HepG2 (cell line): ENCODE measurements around the gene NEMF. TPM values are rescaled to one million over a fixed set of nuclear protein-coding genes. Genes with fewer than 3 reads are reported as not detected.

Experiments
- CC2D1A ChIP-seq: sonication (generic); formaldehyde crosslinking; IDR thresholded peaks from 2 replicates; pipeline ENCODE4 v1.8.1; 2023; ENCODE audit warnings: mild to moderate bottlenecking, missing genetic modification reagents
- FLYWCH1 ChIP-seq: sonication (generic); formaldehyde crosslinking; IDR thresholded peaks from 2 replicates; pipeline ENCODE4 v1.8.1; 2023; ENCODE audit warnings: mild to moderate bottlenecking, missing genetic modification reagents
- KDM2A ChIP-seq: sonication (generic); formaldehyde crosslinking; IDR thresholded peaks from 2 replicates; pipeline ENCODE4 v1.4.0; 2020; ENCODE audit warnings: low read depth, missing genetic modification reagents, borderline replicate concordance
- RAD51 ChIP-seq: fragments of 450-650 bp; IDR thresholded peaks from 2 replicates; pipeline ENCODE4 v1.6.1; 2016; ENCODE audit warnings: borderline replicate concordance
- SALL2 ChIP-seq: sonication (generic); formaldehyde crosslinking; IDR thresholded peaks from 2 replicates; pipeline ENCODE4 v1.8.1; 2023; ENCODE audit warnings: mild to moderate bottlenecking, missing genetic modification reagents, inconsistent platforms
- SRSF4 ChIP-seq: fragments of 200-400 bp; formaldehyde crosslinking; IDR thresholded peaks from one replicate; pipeline ENCODE4 v1.6.1; 2018; ENCODE audit warnings: mild to moderate bottlenecking, low read depth, low read length, moderate library complexity; ENCODE audit not compliant: poor library complexity, severe bottlenecking
- THAP9 ChIP-seq: sonication (generic); formaldehyde crosslinking; IDR thresholded peaks from 2 replicates; pipeline ENCODE4; 2020; ENCODE audit warnings: missing genetic modification reagents, mild to moderate bottlenecking, borderline replicate concordance
- ZFX ChIP-seq: sonication (generic); formaldehyde crosslinking; IDR thresholded peaks from 2 replicates; pipeline ENCODE4 v1.4.0; 2020; ENCODE audit warnings: mild to moderate bottlenecking, low read depth, missing genetic modification reagents, moderate library complexity
- ZNF10 ChIP-seq: sonication (generic); formaldehyde crosslinking; IDR thresholded peaks from 2 replicates; pipeline ENCODE4 v1.4.0; 2020; ENCODE audit warnings: mild to moderate bottlenecking, low read depth, missing genetic modification reagents, borderline replicate concordance
- ZNF318 ChIP-seq: sonication (generic); formaldehyde crosslinking; IDR thresholded peaks from 2 replicates; pipeline ENCODE4 v1.4.0; 2020; ENCODE audit warnings: mild to moderate bottlenecking, missing genetic modification reagents
- ZNF33B ChIP-seq: sonication (generic); formaldehyde crosslinking; IDR thresholded peaks from 2 replicates; pipeline ENCODE4 v1.5.1; 2020; ENCODE audit warnings: mild to moderate bottlenecking, missing genetic modification reagents
- ZNF34 ChIP-seq: sonication (generic); formaldehyde crosslinking; IDR thresholded peaks from 2 replicates; pipeline ENCODE4 v1.4.0; 2020; ENCODE audit warnings: mild to moderate bottlenecking, missing genetic modification reagents, borderline replicate concordance
- ZNF501 ChIP-seq: sonication (generic); formaldehyde crosslinking; IDR thresholded peaks from 2 replicates; pipeline ENCODE4 v1.5.1; 2020; ENCODE audit warnings: mild to moderate bottlenecking, moderate library complexity, missing genetic modification reagents
- ZNF644 ChIP-seq: IDR thresholded peaks from 2 replicates; pipeline ENCODE4 v1.6.1; 2016; ENCODE audit warnings: low read depth
- ZNF674 ChIP-seq: sonication (generic); formaldehyde crosslinking; IDR thresholded peaks from 2 replicates; pipeline ENCODE4 v1.5.0; 2020; ENCODE audit warnings: low read depth, mild to moderate bottlenecking, missing genetic modification reagents
- ZNF703 ChIP-seq: sonication (generic); formaldehyde crosslinking; IDR thresholded peaks from 2 replicates; pipeline ENCODE4 v1.5.1; 2020; ENCODE audit warnings: missing genetic modification reagents, mild to moderate bottlenecking, moderate library complexity, borderline replicate concordance
- ZSCAN12 ChIP-seq: sonication (generic); formaldehyde crosslinking; IDR thresholded peaks from 2 replicates; pipeline ENCODE4 v1.9.0; 2021; ENCODE audit warnings: mild to moderate bottlenecking, missing genetic modification reagents
- polyA plus RNA-seq, 8 experiments: library from polyadenylated mRNA; depleted of rRNA in 3 of 8; stranded (reverse) in 7 of 8; unstranded in 1 of 8; fragments of >200 nt; fragmentation: Illumina TruSeq in 4 of 8; extraction: Trizol in 4 of 8; gene quantifications; 2 replicates each; pipeline versions ENCODE4 v1.2.1 to v1.2.3, GENCODE V29; 2011 to 2016; ENCODE audit warnings: low read depth in 4 of 8, missing spikeins in 1 of 8, mixed read lengths in 1 of 8; ENCODE audit not compliant: insufficient read depth in 1 of 8
- total RNA-seq, 5 experiments: library from RNA; depleted of rRNA; stranded (reverse); fragments of >200 nt; fragmentation: Illumina TruSeq; extraction: Trizol; gene quantifications; 2 replicates each; pipeline ENCODE4 v1.2.3, GENCODE V29; 2016; ENCODE audit warnings: low read depth in 1 of 5

Gene NEMF
- total and polyA plus RNA-seq, 2 of the 13 experiments (the other 11 are each of a cell fraction or from before 2014, with no cell fraction given), result 21.3 to 57.9 TPM

GRCh38 chr14:49767571-49768300, 84.9 kb downstream of the NEMF start, which contains the start of gene KLHDC2 (continued):
- TF ChIP-seq ZNF501 (CRISPR knock-in tag) (peak; percentile 69; the same call in 1 of the 2 replicates), ZFX (CRISPR knock-in tag) (peak; percentile 83), ZNF674 (CRISPR knock-in tag) (no peak; the same call in 1 of the 2 replicates), ZNF33B (CRISPR knock-in tag) (no peak), CC2D1A (no peak), RAD51 (no peak), FLYWCH1 (no peak), ZNF34 (no peak), THAP9 (CRISPR knock-in tag) (no peak), KDM2A (no peak), ZNF10 (CRISPR knock-in tag) (no peak), SRSF4 (no peak), ZNF644 (CRISPR knock-in tag) (no peak), ZSCAN12 (0 out of 2 replicates have a peak, but pooled peaks have one; percentile 12), ZNF703 (CRISPR knock-in tag) (0 out of 2 replicates have a peak, but pooled peaks have one; percentile 64), ZNF318 (CRISPR knock-in tag) (no peak), SALL2 (CRISPR knock-in tag) (peak; percentile 65; the same call in 1 of the 2 replicates)
